ENCODE measurements around the gene TACC3.

DNA sequence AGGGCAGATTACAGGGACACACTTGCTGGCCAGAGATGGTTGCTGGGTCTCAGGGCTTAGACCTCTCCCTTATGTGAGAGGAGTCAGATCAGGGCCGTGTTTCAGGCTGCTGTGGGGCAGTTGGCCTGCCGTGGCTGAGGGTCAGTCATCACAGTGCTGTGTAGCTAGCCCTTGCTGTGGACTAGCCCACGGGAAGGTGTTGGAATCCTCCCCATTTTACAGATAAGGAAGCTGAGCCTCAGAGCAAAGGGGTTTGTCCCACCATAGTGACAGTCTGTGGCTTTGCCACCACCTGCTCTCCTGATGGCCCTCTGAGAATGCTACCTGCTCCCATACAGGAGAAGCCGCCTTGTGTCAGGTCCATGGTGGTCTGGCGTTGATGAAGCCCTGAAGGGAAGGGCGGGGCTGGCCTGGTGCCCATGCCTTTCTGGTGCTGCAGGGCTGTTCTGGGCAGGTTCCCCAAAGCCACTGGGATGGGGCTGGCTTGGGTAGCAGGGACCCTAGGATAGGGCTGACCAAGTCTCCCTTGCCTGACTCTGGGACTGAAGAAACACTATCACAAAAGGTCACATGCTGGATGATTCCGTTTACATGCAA lies 34.8 kb upstream of the TACC3 start:
- no peak for TF ChIP-seq SP1 (IDR thresholded peaks at IDR 0.05)
- no peak for TF ChIP-seq FOXM1 (IDR thresholded peaks at IDR 0.05; ENCODE audit: borderline replicate concordance)
- TF ChIP-seq ARNT (IDR thresholded peaks at IDR 0.05): no peak
- no peak for TF ChIP-seq BHLHE40 (IDR thresholded peaks at IDR 0.05; ENCODE audit: borderline replicate concordance)
- no peak for TF ChIP-seq ZNF384 (IDR thresholded peaks at IDR 0.05)
- no peak for TF ChIP-seq ELF4 (IDR thresholded peaks at IDR 0.05)
- no peak for TF ChIP-seq FOXA1 (IDR thresholded peaks at IDR 0.05)
- TF ChIP-seq SUZ12 (IDR thresholded peaks at IDR 0.05): no peak
- TF ChIP-seq CTBP1 (IDR thresholded peaks at IDR 0.05; ENCODE audit: borderline replicate concordance): no peak
- TF ChIP-seq HDGF (IDR thresholded peaks at IDR 0.05; ENCODE audit: borderline replicate concordance): no peak
- TF ChIP-seq NFRKB (IDR thresholded peaks at IDR 0.05): no peak
- no peak for TF ChIP-seq FOXK2 (IDR thresholded peaks at IDR 0.05)
- TF ChIP-seq, protein P1, sequence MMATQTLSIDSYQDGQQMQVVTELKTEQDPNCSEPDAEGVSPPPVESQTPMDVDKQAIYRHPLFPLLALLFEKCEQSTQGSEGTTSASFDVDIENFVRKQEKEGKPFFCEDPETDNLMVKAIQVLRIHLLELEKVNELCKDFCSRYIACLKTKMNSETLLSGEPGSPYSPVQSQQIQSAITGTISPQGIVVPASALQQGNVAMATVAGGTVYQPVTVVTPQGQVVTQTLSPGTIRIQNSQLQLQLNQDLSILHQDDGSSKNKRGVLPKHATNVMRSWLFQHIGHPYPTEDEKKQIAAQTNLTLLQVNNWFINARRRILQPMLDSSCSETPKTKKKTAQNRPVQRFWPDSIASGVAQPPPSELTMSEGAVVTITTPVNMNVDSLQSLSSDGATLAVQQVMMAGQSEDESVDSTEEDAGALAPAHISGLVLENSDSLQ (IDR thresholded peaks at IDR 0.05): no peak

All from HEK293T (cell line).